HEK293 (cell line): ENCODE data around the gene SNAPC4.

Source experiments
- BCL11B ChIP-seq: fragments of 450-650 bp; formaldehyde crosslinking; IDR thresholded peaks from 2 replicates; pipeline ENCODE4 v1.5.1; 2016; ENCODE audit warnings: low read depth, missing biosample characterization, missing genetic modification characterization
- FEZF1 ChIP-seq: fragments of 450-650 bp; formaldehyde crosslinking; IDR thresholded peaks from 2 replicates; pipeline ENCODE4 v1.5.1; 2016; ENCODE audit warnings: missing biosample characterization, missing genetic modification characterization
- GLI4 ChIP-seq: fragments of 450-650 bp; formaldehyde crosslinking; IDR thresholded peaks from 2 replicates; pipeline ENCODE4 v1.5.1; 2016; ENCODE audit warnings: missing biosample characterization, missing genetic modification characterization
- HOXD13 ChIP-seq: sonication (generic); formaldehyde crosslinking; IDR thresholded peaks from 2 replicates; pipeline ENCODE4 v1.8.0; 2022; ENCODE audit warnings: missing genetic modification reagents, borderline replicate concordance
- KLF1 ChIP-seq: fragments of 450-650 bp; formaldehyde crosslinking; IDR thresholded peaks from 2 replicates; pipeline ENCODE4 v1.5.1; 2016; ENCODE audit warnings: missing biosample characterization, missing genetic modification characterization
- KLF16 ChIP-seq: fragments of 450-650 bp; formaldehyde crosslinking; IDR thresholded peaks from 2 replicates; pipeline ENCODE4 v1.5.1; 2017; ENCODE audit warnings: missing biosample characterization, missing genetic modification characterization
- MEIS1 ChIP-seq: sonication (generic); formaldehyde crosslinking; IDR thresholded peaks from 2 replicates; pipeline ENCODE4 v1.8.1; 2022; ENCODE audit warnings: missing genetic modification reagents, mild to moderate bottlenecking, borderline replicate concordance
- SP7 ChIP-seq: fragments of 450-650 bp; formaldehyde crosslinking; IDR thresholded peaks from 2 replicates; pipeline ENCODE4 v1.5.1; 2016; ENCODE audit warnings: missing biosample characterization, missing genetic modification characterization
- TRIM28 ChIP-seq: IDR thresholded peaks from 2 replicates; pipeline ENCODE4 v1.6.1; 2011; ENCODE audit warnings: low read length, control low read depth, borderline replicate concordance
- ZEB2 ChIP-seq: fragments of 450-650 bp; formaldehyde crosslinking; IDR thresholded peaks from 2 replicates; pipeline ENCODE4 v1.5.1; 2016; ENCODE audit warnings: missing biosample characterization, missing genetic modification characterization
- ZFP3 ChIP-seq: fragments of 450-650 bp; formaldehyde crosslinking; IDR thresholded peaks from 2 replicates; pipeline ENCODE4 v1.5.1; 2016; ENCODE audit warnings: low read depth, missing biosample characterization, missing genetic modification characterization
- ZFP41 ChIP-seq: fragments of 450-650 bp; formaldehyde crosslinking; IDR thresholded peaks from 2 replicates; pipeline ENCODE4 v1.5.1; 2016; ENCODE audit warnings: missing biosample characterization, missing genetic modification characterization, borderline replicate concordance
- ZFP69B ChIP-seq: fragments of 450-650 bp; formaldehyde crosslinking; IDR thresholded peaks from 2 replicates; pipeline ENCODE4 v1.5.1; 2016; ENCODE audit warnings: missing biosample characterization, missing genetic modification characterization
- ZNF10 ChIP-seq: fragments of 450-650 bp; formaldehyde crosslinking; IDR thresholded peaks from 2 replicates; pipeline ENCODE4 v1.5.1; 2017; ENCODE audit warnings: missing biosample characterization, missing genetic modification characterization
- ZNF112 ChIP-seq: fragments of 450-650 bp; formaldehyde crosslinking; IDR thresholded peaks from 2 replicates; pipeline ENCODE4 v1.5.0; 2017; ENCODE audit warnings: missing biosample characterization, missing genetic modification characterization
- ZNF155 ChIP-seq: fragments of 450-650 bp; formaldehyde crosslinking; IDR thresholded peaks from 2 replicates; pipeline ENCODE4 v1.5.1; 2016; ENCODE audit warnings: missing biosample characterization, missing genetic modification characterization
- ZNF292 ChIP-seq: fragments of 450-650 bp; formaldehyde crosslinking; IDR thresholded peaks from 2 replicates; pipeline ENCODE4 v1.5.1; 2016; ENCODE audit warnings: low read depth, missing biosample characterization, missing genetic modification characterization, borderline replicate concordance
- ZNF324 ChIP-seq: fragments of 450-650 bp; formaldehyde crosslinking; IDR thresholded peaks from 2 replicates; pipeline ENCODE4 v1.5.1; 2016; ENCODE audit warnings: missing biosample characterization, missing genetic modification characterization
- ZNF404 ChIP-seq: fragments of 450-650 bp; formaldehyde crosslinking; IDR thresholded peaks from 2 replicates; pipeline ENCODE4 v1.5.1; 2017; ENCODE audit warnings: missing biosample characterization, missing genetic modification characterization
- ZNF416 ChIP-seq: fragments of 450-650 bp; formaldehyde crosslinking; IDR thresholded peaks from 2 replicates; pipeline ENCODE4 v1.5.1; 2016; ENCODE audit warnings: missing biosample characterization, missing genetic modification characterization
- ZNF433 ChIP-seq: fragments of 450-650 bp; formaldehyde crosslinking; IDR thresholded peaks from 2 replicates; pipeline ENCODE4 v1.5.1; 2016; ENCODE audit warnings: missing biosample characterization, missing genetic modification characterization, low read depth
- ZNF510 ChIP-seq: fragments of 450-650 bp; formaldehyde crosslinking; IDR thresholded peaks from 2 replicates; pipeline ENCODE4 v1.5.1; 2018; ENCODE audit warnings: mild to moderate bottlenecking, missing genetic modification characterization, missing biosample characterization; ENCODE audit not compliant: insufficient replicate concordance
- ZNF555 ChIP-seq: fragments of 450-650 bp; formaldehyde crosslinking; conservative IDR thresholded peaks from 2 replicates; pipeline ENCODE4 v1.5.1; 2017; ENCODE audit warnings: missing biosample characterization, mild to moderate bottlenecking, missing genetic modification characterization, inconsistent platforms
- ZNF571 ChIP-seq: fragments of 450-650 bp; formaldehyde crosslinking; IDR thresholded peaks from 2 replicates; pipeline ENCODE4 v1.5.0; 2017; ENCODE audit warnings: missing biosample characterization, missing genetic modification characterization
- ZNF585B ChIP-seq: fragments of 450-650 bp; formaldehyde crosslinking; IDR thresholded peaks from 2 replicates; pipeline ENCODE4 v1.5.1; 2016; ENCODE audit warnings: missing biosample characterization, missing genetic modification characterization
- ZNF626 ChIP-seq: fragments of 450-650 bp; sonication (Bioruptor Pico); formaldehyde crosslinking; IDR thresholded peaks from 2 replicates; pipeline ENCODE4 v1.5.1; 2018; ENCODE audit warnings: missing biosample characterization, missing genetic modification characterization, inconsistent platforms
- ZNF768 ChIP-seq: fragments of 450-650 bp; formaldehyde crosslinking; IDR thresholded peaks from 2 replicates; pipeline ENCODE4 v1.5.1; 2018; ENCODE audit warnings: missing biosample characterization, mild to moderate bottlenecking, missing genetic modification characterization
- ZNF776 ChIP-seq: fragments of 450-650 bp; formaldehyde crosslinking; IDR thresholded peaks from 2 replicates; pipeline ENCODE4 v1.5.0; 2017; ENCODE audit warnings: missing biosample characterization, missing genetic modification characterization, borderline replicate concordance
- TF ChIP-seq, protein P1 (sequence below): fragments of 450-650 bp; formaldehyde crosslinking; IDR thresholded peaks from 2 replicates; pipeline ENCODE4 v1.5.1; 2016; ENCODE audit warnings: missing biosample characterization, missing genetic modification characterization, borderline replicate concordance
- TF ChIP-seq, protein P2 (sequence below): fragments of 450-650 bp; formaldehyde crosslinking; IDR thresholded peaks from 2 replicates; pipeline ENCODE4; 2016; ENCODE audit warnings: missing biosample characterization, missing genetic modification characterization
- TF ChIP-seq, protein P3 (sequence below): fragments of 450-650 bp; formaldehyde crosslinking; IDR thresholded peaks from 2 replicates; pipeline ENCODE4 v1.5.1; 2016; ENCODE audit warnings: missing biosample characterization, missing genetic modification characterization
- TF ChIP-seq, protein P4 (sequence below): fragments of 450-650 bp; formaldehyde crosslinking; IDR thresholded peaks from 2 replicates; pipeline ENCODE4 v1.5.1; 2016; ENCODE audit warnings: missing biosample characterization, missing genetic modification characterization
- TF ChIP-seq, protein P5 (sequence below): fragments of 450-650 bp; formaldehyde crosslinking; IDR thresholded peaks from 2 replicates; pipeline ENCODE4 v1.5.1; 2016; ENCODE audit warnings: missing biosample characterization, missing genetic modification characterization

The SNAPC4 gene

DNA sequence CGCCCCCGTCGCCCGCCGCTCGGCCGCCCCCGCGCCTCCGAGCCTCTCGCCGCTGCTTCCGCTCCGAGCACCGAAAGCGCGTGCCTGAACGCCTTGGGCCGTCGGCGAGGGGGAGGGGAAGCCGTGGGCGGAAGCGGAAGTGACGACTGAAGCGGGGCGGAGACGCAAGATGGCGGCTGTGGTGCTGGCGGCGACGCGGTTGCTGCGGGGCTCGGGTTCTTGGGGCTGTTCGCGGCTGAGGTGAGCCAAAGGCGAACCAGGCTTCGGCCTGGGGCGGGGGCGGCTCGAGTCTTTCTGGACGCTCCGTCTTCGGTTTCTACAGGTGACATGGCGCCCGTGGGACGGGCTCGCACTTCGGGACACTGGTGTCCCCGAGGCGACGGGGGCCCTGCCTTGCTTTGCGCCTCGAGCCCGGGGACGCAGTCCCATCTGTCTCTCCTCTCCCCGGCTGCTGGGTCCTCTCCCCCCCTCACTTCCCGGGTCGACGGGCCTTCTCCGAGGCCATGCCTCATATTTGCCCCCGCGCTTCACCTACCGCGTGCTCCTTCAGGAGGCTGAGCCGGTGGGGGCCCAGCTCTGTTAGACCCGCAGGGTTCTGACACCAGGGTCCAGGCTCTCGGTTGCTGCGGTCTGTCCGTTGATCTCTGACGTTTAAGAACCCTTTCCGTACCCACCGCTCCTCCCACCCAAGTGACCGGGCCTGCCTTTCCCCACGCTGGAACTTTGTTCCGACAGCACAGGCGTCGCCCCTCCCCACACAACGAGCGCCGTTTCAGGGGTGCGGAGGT is 10.7 kb upstream of the SNAPC4 start, which contains the start of the genes ENTR1 and PMPCA (continued):
- TF ChIP-seq, protein P1, sequence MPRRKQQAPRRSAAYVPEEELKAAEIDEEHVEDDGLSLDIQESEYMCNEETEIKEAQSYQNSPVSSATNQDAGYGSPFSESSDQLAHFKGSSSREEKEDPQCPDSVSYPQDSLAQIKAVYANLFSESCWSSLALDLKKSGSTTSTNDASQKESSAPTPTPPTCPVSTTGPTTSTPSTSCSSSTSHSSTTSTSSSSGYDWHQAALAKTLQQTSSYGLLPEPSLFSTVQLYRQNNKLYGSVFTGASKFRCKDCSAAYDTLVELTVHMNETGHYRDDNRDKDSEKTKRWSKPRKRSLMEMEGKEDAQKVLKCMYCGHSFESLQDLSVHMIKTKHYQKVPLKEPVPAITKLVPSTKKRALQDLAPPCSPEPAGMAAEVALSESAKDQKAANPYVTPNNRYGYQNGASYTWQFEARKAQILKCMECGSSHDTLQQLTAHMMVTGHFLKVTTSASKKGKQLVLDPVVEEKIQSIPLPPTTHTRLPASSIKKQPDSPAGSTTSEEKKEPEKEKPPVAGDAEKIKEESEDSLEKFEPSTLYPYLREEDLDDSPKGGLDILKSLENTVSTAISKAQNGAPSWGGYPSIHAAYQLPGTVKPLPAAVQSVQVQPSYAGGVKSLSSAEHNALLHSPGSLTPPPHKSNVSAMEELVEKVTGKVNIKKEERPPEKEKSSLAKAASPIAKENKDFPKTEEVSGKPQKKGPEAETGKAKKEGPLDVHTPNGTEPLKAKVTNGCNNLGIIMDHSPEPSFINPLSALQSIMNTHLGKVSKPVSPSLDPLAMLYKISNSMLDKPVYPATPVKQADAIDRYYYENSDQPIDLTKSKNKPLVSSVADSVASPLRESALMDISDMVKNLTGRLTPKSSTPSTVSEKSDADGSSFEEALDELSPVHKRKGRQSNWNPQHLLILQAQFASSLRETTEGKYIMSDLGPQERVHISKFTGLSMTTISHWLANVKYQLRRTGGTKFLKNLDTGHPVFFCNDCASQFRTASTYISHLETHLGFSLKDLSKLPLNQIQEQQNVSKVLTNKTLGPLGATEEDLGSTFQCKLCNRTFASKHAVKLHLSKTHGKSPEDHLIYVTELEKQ, result 0 out of 2 replicates have a peak, but pooled peaks have one; percentile 14
- TF ChIP-seq TRIM28 (no peak), ZNF768 (tag by site-specific recombination) (no peak), KLF16 (tag by site-specific recombination) (peak; percentile 85), ZNF155 (no peak), SP7 (tag by site-specific recombination) (peak; percentile 68), ZEB2 (tag by site-specific recombination) (peak; percentile 72), ZNF585B (tag by site-specific recombination) (no peak), GLI4 (tag by site-specific recombination) (peak; percentile 41; the same call in 1 of the 2 replicates), ZFP69B (tag by site-specific recombination) (no peak), MEIS1 (no peak), ZNF10 (tag by site-specific recombination) (no peak), HOXD13 (no peak), ZNF404 (tag by site-specific recombination) (no peak), ZNF292 (tag by site-specific recombination) (no peak), ZNF416 (tag by site-specific recombination) (no peak), FEZF1 (no peak), ZNF571 (tag by site-specific recombination) (no peak), ZFP3 (no peak), ZNF112 (no peak), ZFP41 (tag by site-specific recombination) (no peak), ZNF555 (no peak), ZNF776 (tag by site-specific recombination) (no peak), ZNF433 (tag by site-specific recombination) (no peak), KLF1 (tag by site-specific recombination) (peak; percentile 76), ZNF324 (tag by site-specific recombination) (peak; percentile 93), ZNF510 (tag by site-specific recombination) (no peak), ZNF626 (no peak), BCL11B (tag by site-specific recombination) (no peak)
- TF ChIP-seq, protein P2, sequence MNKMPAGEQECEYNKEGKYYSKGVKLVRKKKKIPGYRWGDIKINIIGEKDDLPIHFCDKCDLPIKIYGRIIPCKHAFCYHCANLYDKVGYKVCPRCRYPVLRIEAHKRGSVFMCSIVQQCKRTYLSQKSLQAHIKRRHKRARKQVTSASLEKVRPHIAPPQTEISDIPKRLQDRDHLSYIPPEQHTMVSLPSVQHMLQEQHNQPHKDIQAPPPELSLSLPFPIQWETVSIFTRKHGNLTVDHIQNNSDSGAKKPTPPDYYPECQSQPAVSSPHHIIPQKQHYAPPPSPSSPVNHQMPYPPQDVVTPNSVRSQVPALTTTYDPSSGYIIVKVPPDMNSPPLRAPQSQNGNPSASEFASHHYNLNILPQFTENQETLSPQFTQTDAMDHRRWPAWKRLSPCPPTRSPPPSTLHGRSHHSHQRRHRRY (tag by site-specific recombination), result no peak
- TF ChIP-seq, protein P3, sequence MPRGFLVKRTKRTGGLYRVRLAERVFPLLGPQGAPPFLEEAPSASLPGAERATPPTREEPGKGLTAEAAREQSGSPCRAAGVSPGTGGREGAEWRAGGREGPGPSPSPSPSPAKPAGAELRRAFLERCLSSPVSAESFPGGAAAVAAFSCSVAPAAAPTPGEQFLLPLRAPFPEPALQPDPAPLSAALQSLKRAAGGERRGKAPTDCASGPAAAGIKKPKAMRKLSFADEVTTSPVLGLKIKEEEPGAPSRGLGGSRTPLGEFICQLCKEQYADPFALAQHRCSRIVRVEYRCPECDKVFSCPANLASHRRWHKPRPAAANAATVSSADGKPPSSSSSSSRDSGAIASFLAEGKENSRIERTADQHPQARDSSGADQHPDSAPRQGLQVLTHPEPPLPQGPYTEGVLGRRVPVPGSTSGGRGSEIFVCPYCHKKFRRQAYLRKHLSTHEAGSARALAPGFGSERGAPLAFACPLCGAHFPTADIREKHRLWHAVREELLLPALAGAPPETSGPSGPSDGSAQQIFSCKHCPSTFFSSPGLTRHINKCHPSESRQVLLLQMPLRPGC (tag by site-specific recombination), result peak; percentile 53; the same call in 1 of the 2 replicates
- TF ChIP-seq, protein P4, sequence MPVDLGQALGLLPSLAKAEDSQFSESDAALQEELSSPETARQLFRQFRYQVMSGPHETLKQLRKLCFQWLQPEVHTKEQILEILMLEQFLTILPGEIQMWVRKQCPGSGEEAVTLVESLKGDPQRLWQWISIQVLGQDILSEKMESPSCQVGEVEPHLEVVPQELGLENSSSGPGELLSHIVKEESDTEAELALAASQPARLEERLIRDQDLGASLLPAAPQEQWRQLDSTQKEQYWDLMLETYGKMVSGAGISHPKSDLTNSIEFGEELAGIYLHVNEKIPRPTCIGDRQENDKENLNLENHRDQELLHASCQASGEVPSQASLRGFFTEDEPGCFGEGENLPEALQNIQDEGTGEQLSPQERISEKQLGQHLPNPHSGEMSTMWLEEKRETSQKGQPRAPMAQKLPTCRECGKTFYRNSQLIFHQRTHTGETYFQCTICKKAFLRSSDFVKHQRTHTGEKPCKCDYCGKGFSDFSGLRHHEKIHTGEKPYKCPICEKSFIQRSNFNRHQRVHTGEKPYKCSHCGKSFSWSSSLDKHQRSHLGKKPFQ (tag by site-specific recombination), result no peak
- TF ChIP-seq, protein P5, sequence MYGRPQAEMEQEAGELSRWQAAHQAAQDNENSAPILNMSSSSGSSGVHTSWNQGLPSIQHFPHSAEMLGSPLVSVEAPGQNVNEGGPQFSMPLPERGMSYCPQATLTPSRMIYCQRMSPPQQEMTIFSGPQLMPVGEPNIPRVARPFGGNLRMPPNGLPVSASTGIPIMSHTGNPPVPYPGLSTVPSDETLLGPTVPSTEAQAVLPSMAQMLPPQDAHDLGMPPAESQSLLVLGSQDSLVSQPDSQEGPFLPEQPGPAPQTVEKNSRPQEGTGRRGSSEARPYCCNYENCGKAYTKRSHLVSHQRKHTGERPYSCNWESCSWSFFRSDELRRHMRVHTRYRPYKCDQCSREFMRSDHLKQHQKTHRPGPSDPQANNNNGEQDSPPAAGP (tag by site-specific recombination), result peak; percentile 79
